ENCODE data around the gene TMSB15C.

DNA sequence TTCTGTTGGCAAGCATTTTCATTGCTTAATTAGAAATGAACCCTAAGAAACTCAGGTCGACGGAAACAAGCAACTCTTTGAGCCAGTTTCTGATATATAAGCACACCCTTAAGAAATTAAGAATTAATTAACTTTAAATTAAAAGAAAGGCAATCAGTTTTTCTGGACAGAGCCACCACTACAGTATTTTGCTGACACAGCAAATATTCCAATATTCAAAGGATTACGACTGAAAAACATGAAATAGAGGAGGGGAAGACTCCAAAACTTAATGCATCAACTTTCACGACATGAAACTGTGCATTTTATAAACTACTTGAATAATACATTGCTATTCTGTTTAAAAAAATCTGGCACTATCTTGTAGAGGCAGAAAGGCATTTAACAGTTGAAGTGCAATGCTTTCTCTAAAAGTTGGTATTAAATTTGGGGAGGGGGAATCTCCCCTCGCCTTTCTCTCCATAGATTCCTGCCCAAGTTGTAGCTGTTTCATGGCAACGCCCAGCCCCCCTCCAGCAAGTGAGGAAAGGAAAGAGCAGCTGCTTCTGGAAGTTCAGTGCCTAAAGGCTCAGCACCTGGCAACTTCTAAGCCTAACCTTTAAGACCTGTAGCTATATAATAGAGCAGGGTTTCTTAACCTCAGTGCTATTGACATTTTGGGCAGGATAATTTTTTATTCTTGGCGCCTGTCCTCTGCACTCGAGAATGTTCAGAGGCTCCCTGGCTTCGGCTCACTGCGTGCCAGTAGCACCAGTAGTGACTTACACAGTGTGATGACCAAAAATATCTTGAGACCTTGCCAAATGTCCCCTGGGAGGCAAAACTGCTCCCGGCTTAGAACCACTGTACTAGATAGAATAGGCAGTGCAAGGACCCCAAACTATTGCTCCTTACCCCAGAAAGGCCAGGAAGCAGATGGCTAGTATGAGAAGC is 29.6 kb upstream of the TMSB15C start:
- TF ChIP-seq, protein P1, sequence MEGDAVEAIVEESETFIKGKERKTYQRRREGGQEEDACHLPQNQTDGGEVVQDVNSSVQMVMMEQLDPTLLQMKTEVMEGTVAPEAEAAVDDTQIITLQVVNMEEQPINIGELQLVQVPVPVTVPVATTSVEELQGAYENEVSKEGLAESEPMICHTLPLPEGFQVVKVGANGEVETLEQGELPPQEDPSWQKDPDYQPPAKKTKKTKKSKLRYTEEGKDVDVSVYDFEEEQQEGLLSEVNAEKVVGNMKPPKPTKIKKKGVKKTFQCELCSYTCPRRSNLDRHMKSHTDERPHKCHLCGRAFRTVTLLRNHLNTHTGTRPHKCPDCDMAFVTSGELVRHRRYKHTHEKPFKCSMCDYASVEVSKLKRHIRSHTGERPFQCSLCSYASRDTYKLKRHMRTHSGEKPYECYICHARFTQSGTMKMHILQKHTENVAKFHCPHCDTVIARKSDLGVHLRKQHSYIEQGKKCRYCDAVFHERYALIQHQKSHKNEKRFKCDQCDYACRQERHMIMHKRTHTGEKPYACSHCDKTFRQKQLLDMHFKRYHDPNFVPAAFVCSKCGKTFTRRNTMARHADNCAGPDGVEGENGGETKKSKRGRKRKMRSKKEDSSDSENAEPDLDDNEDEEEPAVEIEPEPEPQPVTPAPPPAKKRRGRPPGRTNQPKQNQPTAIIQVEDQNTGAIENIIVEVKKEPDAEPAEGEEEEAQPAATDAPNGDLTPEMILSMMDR (conservative IDR thresholded peaks at IDR 0.05; ENCODE audit: low read depth, low read length), result no peak
- TF ChIP-seq EZH2 (IDR thresholded peaks at IDR 0.05; ENCODE audit: low read length, unreplicated experiment), result no peak
